IPS-18c (cell line): ENCODE data around the gene TCL1A.

Experiments
- H3K4me3 ChIP-seq: 2 replicates; pipeline ENCODE4 v1.7.0; 2013; ENCODE audit warnings: low read depth, mild to moderate bottlenecking, low read length, moderate library complexity; ENCODE audit not compliant: insufficient read depth
- H3K9me3 ChIP-seq: one replicate; pipeline ENCODE4 v1.6.1; 2013; ENCODE audit warnings: mild to moderate bottlenecking, low read length, moderate library complexity; ENCODE audit not compliant: control insufficient read depth, insufficient read depth

Gene TCL1A

GRCh38 chr14:95712398-95712797 is 1.5 kb downstream of the TCL1A start:
- H3K9me3 ChIP-seq = no peaks in the 10 kb centered on the region
- no peak overlapping the region for H3K4me3 ChIP-seq

GRCh38 chr14:95711476-95712176 is 2.3 kb downstream of the TCL1A start:
- H3K9me3 ChIP-seq = no peaks in the 10 kb centered on the region
- no peak overlapping the region for H3K4me3 ChIP-seq

- Histone ChIP-seq H3K4me3 (no peak overlapping the region), H3K9me3 (no peaks in the 10 kb centered on the region)
These were observed 3.8 kb downstream of the TCL1A start for GRCh38 chr14:95710106-95710505.

- H3K4me3 ChIP-seq = no peak overlapping the region
These were observed 6.6 kb downstream of the TCL1A start for GRCh38 chr14:95707327-95707726.

GRCh38 chr14:95705518-95705917 is 8.4 kb downstream of the TCL1A start:
- H3K9me3 ChIP-seq = no peaks in the 10 kb centered on the region
- no peak overlapping the region for H3K4me3 ChIP-seq

More at GRCh38 chr14:95707327-95707726, 6.6 kb downstream of the TCL1A start:
- no peaks in the 10 kb centered on the region for H3K9me3 ChIP-seq

GRCh38 chr14:95703805-95704204 is 10.1 kb downstream of the TCL1A start:
- Histone ChIP-seq H3K9me3 (no peaks in the 10 kb centered on the region), H3K4me3 (no peak overlapping the region)

GRCh38 chr14:95703341-95703740 is 10.6 kb downstream of the TCL1A start:
- Histone ChIP-seq H3K4me3 (no peak overlapping the region), H3K9me3 (no peaks in the 10 kb centered on the region)

- H3K4me3 ChIP-seq = no peak overlapping the region
- no peaks in the 10 kb centered on the region for H3K9me3 ChIP-seq
These were observed 12.1 kb downstream of the TCL1A start for GRCh38 chr14:95701846-95702221.

- H3K4me3 ChIP-seq = no peak overlapping the region
- H3K9me3 ChIP-seq = no peaks in the 10 kb centered on the region
These were observed 13.5 kb downstream of the TCL1A start for GRCh38 chr14:95700221-95700976.

- Histone ChIP-seq H3K9me3 (no peaks in the 10 kb centered on the region), H3K4me3 (no peak overlapping the region)
These were observed 14.5 kb downstream of the TCL1A start for GRCh38 chr14:95699412-95699811.

- H3K4me3 ChIP-seq = no peak overlapping the region
- no peaks in the 10 kb centered on the region for H3K9me3 ChIP-seq
These were observed 15.6 kb downstream of the TCL1A start for GRCh38 chr14:95698287-95698686.

- no peak overlapping the region for H3K4me3 ChIP-seq
- H3K9me3 ChIP-seq = no peaks in the 10 kb centered on the region
These were observed 16.2 kb downstream of the TCL1A start for GRCh38 chr14:95697764-95698163.

GRCh38 chr14:95696741-95697140 is 17.2 kb downstream of the TCL1A start:
- Histone ChIP-seq H3K9me3 (no peaks in the 10 kb centered on the region), H3K4me3 (no peak overlapping the region)

GRCh38 chr14:95695913-95696312 is 18.0 kb downstream of the TCL1A start:
- Histone ChIP-seq H3K4me3 (no peak overlapping the region), H3K9me3 (no peaks in the 10 kb centered on the region)

- no peak overlapping the region for H3K4me3 ChIP-seq
- H3K9me3 ChIP-seq = no peaks in the 10 kb centered on the region
These were observed 18.9 kb downstream of the TCL1A start for GRCh38 chr14:95695051-95695450.

GRCh38 chr14:95692109-95692508 is 21.8 kb downstream of the TCL1A start:
- Histone ChIP-seq H3K4me3 (no peak overlapping the region), H3K9me3 (no peaks in the 10 kb centered on the region)

- Histone ChIP-seq H3K9me3 (no peaks in the 10 kb centered on the region), H3K4me3 (no peak overlapping the region)
These were observed 22.3 kb downstream of the TCL1A start for GRCh38 chr14:95691591-95691990.

GRCh38 chr14:95690815-95691214 is 23.1 kb downstream of the TCL1A start:
- H3K4me3 ChIP-seq = no peak overlapping the region
- no peaks in the 10 kb centered on the region for H3K9me3 ChIP-seq
